Endothelial cell of umbilical vein (primary cell): ENCODE measurements around the gene DAZAP1. TPM values are rescaled to one million over a fixed set of nuclear protein-coding genes. Genes with fewer than 3 reads are reported as not detected.

Experiments
- BruUV-seq: library from RNA; stranded (reverse); fragments of 400-500 nt; replicated peaks from 2 replicates; lab custom pipeline; 2021; lab: Mats Ljungman, UMichigan
- CTCF ChIA-PET: fragments of 300-600, 350-600 bp; sonication (Branson Sonifier 250); formaldehyde crosslinking; loops from one replicate; lab custom pipeline; 2021; ENCODE audit warnings: antibody characterized with exemption, inconsistent platforms; lab: Charles Lee
- POLR2A ChIA-PET: fragments of 300-600, 350-600 bp; sonication (Branson Sonifier 250); formaldehyde crosslinking; loops from one replicate; lab custom pipeline; 2021; ENCODE audit warnings: antibody characterized with exemption, inconsistent platforms; lab: Charles Lee
- DNase-seq: peaks from one replicate; pipeline ENCODE4 v3.0.0-alpha.2; 2011; ENCODE audit warnings: low read depth, low spot score
- FAIRE-seq: peaks from 2 replicates; lab custom pipeline; 2011; peaks lifted over from hg19 to GRCh38; lab: Jason Lieb, UNC
- H2AFZ ChIP-seq: 2 replicates; pipeline ENCODE4 v1.6.0; 2012; ENCODE audit warnings: low read depth, low read length, control low read depth, inconsistent platforms
- H3K27ac ChIP-seq: 2 replicates; pipeline ENCODE4 v1.5.1; 2011; ENCODE audit warnings: low read depth, mild to moderate bottlenecking, control low read depth, low read length, moderate library complexity; ENCODE audit not compliant: insufficient read depth
- H3K27me3 ChIP-seq, 2 experiments: 2 replicates each; pipeline versions ENCODE4 v1.6.0 to v1.6.1; 2011; ENCODE audit warnings: low read length in 2 of 2, mixed read lengths in 1 of 2; ENCODE audit not compliant: control insufficient read depth in 2 of 2, insufficient read depth in 2 of 2
- H3K36me3 ChIP-seq, 2 experiments: 2 replicates in 1 of 2; 3 replicates in 1 of 2; pipeline ENCODE4 v1.5.1; 2011; ENCODE audit warnings: low read length in 2 of 2, mild to moderate bottlenecking in 1 of 2, moderate library complexity in 1 of 2; ENCODE audit not compliant: control insufficient read depth in 2 of 2, insufficient read depth in 2 of 2; ENCODE audit errors: extremely low read depth in 1 of 2
- H3K4me1 ChIP-seq: 3 replicates; pipeline ENCODE4 v1.5.1; 2011; ENCODE audit warnings: mild to moderate bottlenecking, low read length; ENCODE audit not compliant: control insufficient read depth, insufficient read depth; ENCODE audit errors: extremely low read depth
- H3K4me2 ChIP-seq: 2 replicates; pipeline ENCODE4 v1.6.1; 2011; ENCODE audit warnings: low read length, control low read depth, mixed read lengths; ENCODE audit not compliant: insufficient read depth
- H3K4me3 ChIP-seq, 3 experiments: fragments of 200-600 bp in 1 of 3; sonication (generic), shearing (Covaris generic) in 1 of 3; replicated peaks in 1 of 3; 2 replicates each; pipeline ENCODE4 v1.5.1; 2011 to 2016; ENCODE audit warnings: control low read depth in 3 of 3, low read length in 3 of 3, mild to moderate bottlenecking in 2 of 3, inconsistent platforms in 1 of 3, low read depth in 1 of 3, moderate library complexity in 1 of 3; ENCODE audit not compliant: insufficient read depth in 1 of 3
- H3K79me2 ChIP-seq: 2 replicates; pipeline ENCODE4 v1.6.0; 2012; ENCODE audit warnings: low read length, inconsistent platforms; ENCODE audit not compliant: control insufficient read depth, insufficient read depth
- H3K9ac ChIP-seq: replicated peaks from 2 replicates; pipeline ENCODE3; 2011; ENCODE audit warnings: low read length, control low read depth; ENCODE audit not compliant: insufficient read depth; ENCODE audit errors: extremely low read depth
- H3K9me1 ChIP-seq: replicated peaks from 3 replicates; pipeline ENCODE4 v1.6.0; 2011; ENCODE audit warnings: mild to moderate bottlenecking, low read length; ENCODE audit not compliant: control insufficient read depth, insufficient read depth; ENCODE audit errors: extremely low read depth
- H3K9me3 ChIP-seq: replicated peaks from 2 replicates; pipeline ENCODE4 v1.5.1; 2012; ENCODE audit warnings: low read length, inconsistent platforms; ENCODE audit not compliant: control insufficient read depth, insufficient read depth
- H4K20me1 ChIP-seq: replicated peaks from 2 replicates; pipeline ENCODE3; 2011; ENCODE audit warnings: mild to moderate bottlenecking, low read length; ENCODE audit not compliant: control insufficient read depth, insufficient read depth; ENCODE audit errors: extremely low read depth
- EZH2 ChIP-seq: IDR thresholded peaks from 2 replicates; pipeline ENCODE4 v1.6.1; 2012; ENCODE audit warnings: borderline replicate concordance, low read depth, mild to moderate bottlenecking, moderate library complexity, low read length, inconsistent platforms; ENCODE audit not compliant: severe bottlenecking
- FOS ChIP-seq: IDR thresholded peaks from 2 replicates; pipeline ENCODE4 v1.6.1; 2011; ENCODE audit warnings: mild to moderate bottlenecking, low read length, moderate library complexity, borderline replicate concordance; ENCODE audit not compliant: insufficient read depth
- POLR2A ChIP-seq: IDR thresholded peaks from 2 replicates; pipeline ENCODE4 v1.6.1; 2012; ENCODE audit warnings: low read depth, mild to moderate bottlenecking, control low read depth, low read length
- POLR2AphosphoS5 ChIP-seq: IDR thresholded peaks from 2 replicates; pipeline ENCODE4 v1.6.1; 2012; ENCODE audit warnings: low read depth, mild to moderate bottlenecking, control low read depth, low read length, moderate library complexity; ENCODE audit not compliant: insufficient read depth
- dilution Hi-C: fragments of 300-500 bp; cut with MboI; formaldehyde crosslinking; loops from one replicate; pipeline ENCODE4 v1.15.0; 2019; ENCODE audit warnings: low sequenced_read_pairs; ENCODE audit not compliant: extremely low pct_ligation_motif_present
- intact Hi-C: fragments of 100-400 bp; cut with micrococcal nuclease; formaldehyde crosslinking; loops from one replicate; pipeline ENCODE4 v1.10.0; 2022
- polyA plus RNA-seq, 4 experiments: library from polyadenylated mRNA; depleted of rRNA in 3 of 4; stranded (reverse) in 3 of 4; unstranded in 1 of 4; fragments of >200 nt; gene quantifications; 2 replicates each; pipeline versions ENCODE4 v1.2.1 to v1.2.3, GENCODE V29; 2011 to 2012; ENCODE audit warnings: missing spikeins in 1 of 4
- total RNA-seq: library from RNA; stranded (reverse); gene quantifications from 2 replicates; pipeline ENCODE4 v1.2.3, GENCODE V29; 2021
- TF ChIP-seq, protein P1 (sequence below), 2 donors: IDR thresholded peaks; 1 replicate in 1 of 2; 2 replicates in 1 of 2; pipeline ENCODE4 v1.5.1; 2011; ENCODE audit warnings: low read length in 2 of 2, mild to moderate bottlenecking in 2 of 2, moderate library complexity in 2 of 2, control low read depth in 1 of 2, inconsistent platforms in 1 of 2, low read depth in 1 of 2; ENCODE audit not compliant: insufficient read depth in 1 of 2; ENCODE audit errors: extremely low read depth in 1 of 2

The DAZAP1 gene
- total and polyA plus RNA-seq, 2 donors (not counting 3 experiments of a cell fraction or from before 2014, with no cell fraction given), result 50.1 to 187 TPM

DNA sequence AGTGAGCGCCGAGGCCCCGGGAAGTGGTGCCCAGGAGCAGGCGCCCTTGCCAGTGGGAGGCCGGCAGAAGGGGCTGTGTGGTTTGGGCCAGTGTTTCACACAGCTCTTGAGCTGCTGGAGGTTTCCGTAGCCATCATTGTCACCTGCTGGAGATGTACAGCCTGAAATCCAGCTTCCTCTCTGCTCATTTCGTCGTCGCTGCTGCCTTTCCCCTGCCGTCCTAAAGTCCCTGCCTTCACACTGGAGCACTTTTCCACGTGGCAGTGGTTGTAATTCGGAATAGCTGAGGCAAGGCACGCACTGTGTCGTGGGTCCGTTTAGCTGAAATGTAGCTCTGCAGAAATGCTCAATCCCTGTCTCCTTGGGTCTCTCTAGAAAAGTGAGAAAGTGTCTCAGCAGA, 13.2 kb downstream of the DAZAP1 start:
- peaks cover 76% of the 10 kb centered on the region for H3K79me2 ChIP-seq
- H3K9me3 ChIP-seq, result no peaks in the 10 kb centered on the region
- no peak for FAIRE-seq
- no peak overlapping the region for H2AFZ ChIP-seq
- no peak overlapping the region for H3K4me3 ChIP-seq
- ChIA-PET CTCF (interaction anchor here (0.6 kb wide), 1 partner anchor 11 kb away, joined by 3 read pairs; no protein-coding TSS in a partner anchor), POLR2A (no interaction called here)
- intact Hi-C loops (no loop called here), dilution Hi-C loops (no loop called here)
- H3K4me1 ChIP-seq, result peaks cover 10% of the 10 kb centered on the region
- no TSS peak for BruUV-seq
- H3K9ac ChIP-seq, result no peak overlapping the region
- no peaks in the 10 kb centered on the region for H3K27me3 ChIP-seq
- H4K20me1 ChIP-seq, result peaks cover 2% of the 10 kb centered on the region
- no peak overlapping the region for H3K27ac ChIP-seq
- H3K4me2 ChIP-seq, result no peak overlapping the region
- no peak for DNase-seq
- TF ChIP-seq POLR2AphosphoS5 (no peak), FOS (no peak), EZH2 (no peak), POLR2A (no peak)
- TF ChIP-seq, protein P1, sequence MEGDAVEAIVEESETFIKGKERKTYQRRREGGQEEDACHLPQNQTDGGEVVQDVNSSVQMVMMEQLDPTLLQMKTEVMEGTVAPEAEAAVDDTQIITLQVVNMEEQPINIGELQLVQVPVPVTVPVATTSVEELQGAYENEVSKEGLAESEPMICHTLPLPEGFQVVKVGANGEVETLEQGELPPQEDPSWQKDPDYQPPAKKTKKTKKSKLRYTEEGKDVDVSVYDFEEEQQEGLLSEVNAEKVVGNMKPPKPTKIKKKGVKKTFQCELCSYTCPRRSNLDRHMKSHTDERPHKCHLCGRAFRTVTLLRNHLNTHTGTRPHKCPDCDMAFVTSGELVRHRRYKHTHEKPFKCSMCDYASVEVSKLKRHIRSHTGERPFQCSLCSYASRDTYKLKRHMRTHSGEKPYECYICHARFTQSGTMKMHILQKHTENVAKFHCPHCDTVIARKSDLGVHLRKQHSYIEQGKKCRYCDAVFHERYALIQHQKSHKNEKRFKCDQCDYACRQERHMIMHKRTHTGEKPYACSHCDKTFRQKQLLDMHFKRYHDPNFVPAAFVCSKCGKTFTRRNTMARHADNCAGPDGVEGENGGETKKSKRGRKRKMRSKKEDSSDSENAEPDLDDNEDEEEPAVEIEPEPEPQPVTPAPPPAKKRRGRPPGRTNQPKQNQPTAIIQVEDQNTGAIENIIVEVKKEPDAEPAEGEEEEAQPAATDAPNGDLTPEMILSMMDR (IDR thresholded peaks at IDR 0.05; ENCODE audit: extremely low read depth in 1 of 2, insufficient read depth in 1 of 2, low read depth in 1 of 2, low read length in 2 of 2), result no peak
- H3K36me3 ChIP-seq, result peaks cover 24 to 66% of the 10 kb centered on the region in 2 experiments
- no peaks in the 10 kb centered on the region for H3K9me1 ChIP-seq
